GM10266 (cell line): ENCODE results near the gene PRADC1.

Source experiments
- DNase-seq: peaks from one replicate; pipeline ENCODE4 v3.0.0; 2012; ENCODE audit errors: extremely low spot score
- CTCF ChIP-seq: IDR thresholded peaks from 2 replicates; pipeline ENCODE4 v1.5.1; 2012; ENCODE audit warnings: mild to moderate bottlenecking, low read depth; ENCODE audit not compliant: control insufficient read depth, insufficient read depth; ENCODE audit errors: missing control alignments

Gene PRADC1

GRCh38 chr2:73257021-73257420 lies 24.0 kb upstream of the PRADC1 start:
- DNase-seq, result no peak
- TF ChIP-seq CTCF, result no peak

GRCh38 chr2:73256618-73256922 lies 23.5 kb upstream of the PRADC1 start:
- no peak for TF ChIP-seq CTCF
- no peak for DNase-seq

- DNase-seq, result no peak
Measured at GRCh38 chr2:73255907-73256617, 23.0 kb upstream of the PRADC1 start.

GRCh38 chr2:73255007-73255644 lies 22.1 kb upstream of the PRADC1 start:
- no peak for TF ChIP-seq CTCF
- no peak for DNase-seq

More at GRCh38 chr2:73255907-73256617, 23.0 kb upstream of the PRADC1 start:
- no peak for TF ChIP-seq CTCF

- no peak for TF ChIP-seq CTCF
- no peak for DNase-seq
Measured at GRCh38 chr2:73254343-73255006, 21.4 kb upstream of the PRADC1 start.

- no peak for DNase-seq
- no peak for TF ChIP-seq CTCF
Measured at GRCh38 chr2:73253901-73254300, 20.9 kb upstream of the PRADC1 start.

- DNase-seq, result no peak
- no peak for TF ChIP-seq CTCF
Measured at GRCh38 chr2:73253400-73253799, 20.4 kb upstream of the PRADC1 start.
